HG02970 (cell line): ENCODE data around the gene MEIOSIN.
A peak's percentile ranks its signal among the peaks of the same experiment; 100 is the strongest.

ENCODE experiments used
- ATAC-seq: cut with Tn5 transposase; IDR thresholded peaks from one replicate; pipeline ENCODE4 v1.9.1; 2021; ENCODE audit warnings: mild to moderate bottlenecking, moderate library complexity, moderate number of reproducible peaks; ENCODE audit not compliant: unreplicated experiment, low FRiP score

Gene MEIOSIN

GRCh38 chr19:45764475-45764874 is 31.2 kb downstream of the MEIOSIN start:
- ATAC-seq = no peak

- no peak for ATAC-seq
Observed at GRCh38 chr19:45764945-45765701, 31.9 kb downstream of the MEIOSIN start.

GRCh38 chr19:45765702-45766295 is 32.6 kb downstream of the MEIOSIN start:
- ATAC-seq = no peak

- no peak for ATAC-seq
Observed at GRCh38 chr19:45766296-45766868, 33.1 kb downstream of the MEIOSIN start.

GRCh38 chr19:45766869-45767346 is 33.7 kb downstream of the MEIOSIN start:
- no peak for ATAC-seq

- ATAC-seq = no peak
Observed at GRCh38 chr19:45767410-45767880, 34.2 kb downstream of the MEIOSIN start.

- no peak for ATAC-seq
Observed at GRCh38 chr19:45767881-45768654, 34.8 kb downstream of the MEIOSIN start.

GRCh38 chr19:45768655-45768983 is 35.4 kb downstream of the MEIOSIN start:
- no peak for ATAC-seq

GRCh38 chr19:45768984-45769782 is 35.9 kb downstream of the MEIOSIN start, which contains the start of gene SIX5:
Gene SIX5 (minus strand): TSS chr19:45769252. CDS start chr19:45768844, 408 bp downstream.
- peak; percentile 63 for ATAC-seq

GRCh38 chr19:45769821-45770191 is 36.6 kb downstream of the MEIOSIN start:
- no peak for ATAC-seq

GRCh38 chr19:45770192-45771101 is 37.2 kb downstream of the MEIOSIN start:
- ATAC-seq = peak; percentile 49

GRCh38 chr19:45771311-45771933 is 38.2 kb downstream of the MEIOSIN start:
- no peak for ATAC-seq

GRCh38 chr19:45772130-45772840 is 39.0 kb downstream of the MEIOSIN start:
- ATAC-seq = no peak

GRCh38 chr19:45772912-45773311 is 39.7 kb downstream of the MEIOSIN start:
- ATAC-seq = no peak

GRCh38 chr19:45773384-45773783 is 40.1 kb downstream of the MEIOSIN start:
- ATAC-seq = no peak

- ATAC-seq = no peak
Observed at GRCh38 chr19:45774765-45775164, 41.5 kb downstream of the MEIOSIN start.

- ATAC-seq = no peak
Observed at GRCh38 chr19:45777395-45777961, 44.2 kb downstream of the MEIOSIN start.
